Cerebellar nuclear complex (tissue), 1 donor: ENCODE data around the gene TSPAN10.
A peak's percentile ranks its signal among the peaks of the same experiment; 100 is the strongest.
"Not testable (repeated sequence)": the region's sequence is repeated elsewhere in the genome, so short reads cannot be mapped to it uniquely, and the experiment has no call there.

ENCODE experiments used
- DNase-seq, 2 experiments: peaks; one replicate each; lab custom pipeline; 2025; lab: John Stamatoyannopoulos, UW

The TSPAN10 gene

DNA sequence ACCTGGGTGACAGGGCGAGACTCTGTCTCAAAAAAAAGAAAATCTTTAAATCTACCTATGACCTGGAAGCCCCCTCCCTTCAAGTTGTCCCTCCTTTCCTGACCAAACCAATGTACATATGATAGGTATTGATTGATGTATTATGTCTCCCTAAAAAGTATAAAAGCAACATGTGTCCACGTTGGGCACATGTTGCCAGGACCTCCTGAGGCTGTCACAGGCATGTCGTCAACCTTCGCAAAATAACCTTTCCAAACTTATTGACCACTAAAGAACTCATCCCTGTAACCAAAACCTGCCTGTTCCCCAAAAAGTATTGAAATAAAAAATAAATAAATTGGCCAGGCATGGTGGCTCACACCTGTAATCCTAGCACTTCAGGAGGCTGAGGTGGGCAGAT is 25.0 kb downstream of the TSPAN10 start:
- no peak for DNase-seq

GRCh38 chr17:81664051-81664470 is 27.1 kb downstream of the TSPAN10 start:
- no peak for DNase-seq

DNA sequence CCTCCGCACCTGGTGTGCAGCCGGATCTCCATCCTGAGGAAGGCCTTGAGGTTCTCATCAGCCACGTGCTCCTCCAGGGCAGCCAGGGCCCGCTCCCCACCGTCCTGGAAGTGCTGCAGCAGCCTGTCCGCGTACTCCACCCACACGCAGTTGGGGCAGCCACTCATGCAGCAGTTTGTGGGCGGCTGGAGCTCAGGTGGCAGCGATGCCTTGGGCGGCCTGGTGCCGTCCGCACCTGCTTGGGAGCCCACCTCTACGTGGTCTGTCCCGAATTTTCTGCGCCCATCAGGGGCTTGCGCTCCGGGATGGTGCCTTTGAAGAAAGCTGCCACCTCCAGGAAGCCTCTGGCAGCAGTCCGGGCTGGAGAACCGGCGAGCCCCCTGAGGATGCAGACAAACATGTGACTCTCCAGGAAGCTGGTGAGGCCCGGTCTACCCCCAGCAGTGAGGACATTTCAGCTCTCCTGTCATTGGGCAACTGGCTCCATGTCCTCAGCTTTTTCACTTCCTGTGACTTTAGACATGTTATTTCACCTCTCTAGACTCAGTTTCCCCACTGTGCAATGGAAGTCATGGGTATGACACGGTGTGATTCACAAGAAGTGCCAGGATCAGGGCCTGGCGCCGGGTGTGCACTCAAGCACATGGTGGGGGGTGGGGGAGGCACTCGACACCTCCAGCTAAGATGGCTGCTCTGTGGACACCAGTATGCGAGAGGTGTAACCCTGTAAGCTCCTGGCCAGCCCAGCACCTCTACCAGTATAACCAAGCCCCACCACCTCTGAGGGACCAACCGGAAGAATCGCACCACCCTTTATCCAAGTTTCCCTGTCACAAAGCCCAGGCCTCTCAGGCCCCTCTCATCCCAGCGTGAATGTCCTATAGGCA is 28.5 kb downstream of the TSPAN10 start:
- DNase-seq, result no peak

- no peak for DNase-seq
Observed at GRCh38 chr17:81666092-81666341, 29.0 kb downstream of the TSPAN10 start.

- DNase-seq, result peak in 1 of 2 experiments; percentile 90
Observed at GRCh38 chr17:81666342-81667191, 29.6 kb downstream of the TSPAN10 start, which contains the start of the genes CCDC137 and OXLD1. TSS of gene CCDC137 (plus strand) at chr17:81666737. CDS start at chr17:81666767, 30 bp downstream. TSS of gene OXLD1 (minus strand) at chr17:81666605. CDS start at chr17:81666577, 28 bp downstream.

DNA sequence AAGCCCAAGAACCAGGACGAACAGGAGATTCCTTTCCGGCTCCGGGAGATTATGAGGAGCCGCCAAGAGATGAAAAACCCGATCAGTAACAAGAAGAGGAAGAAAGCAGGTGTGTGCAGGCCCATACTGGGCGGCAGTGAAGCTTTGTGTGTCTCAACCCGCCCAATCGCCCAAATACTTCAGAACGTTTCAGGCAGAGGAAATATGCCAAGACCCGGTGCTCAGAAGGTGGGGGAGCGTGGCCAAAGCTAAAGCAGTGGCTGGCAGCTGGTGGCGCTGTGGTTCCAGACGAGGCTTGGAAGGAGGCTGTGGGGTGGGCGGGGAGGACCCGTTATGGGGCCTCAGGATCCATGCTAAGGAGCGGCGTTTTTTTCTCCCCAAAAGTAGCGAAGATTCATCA is 30.8 kb downstream of the TSPAN10 start:
- no peak for DNase-seq

DNA sequence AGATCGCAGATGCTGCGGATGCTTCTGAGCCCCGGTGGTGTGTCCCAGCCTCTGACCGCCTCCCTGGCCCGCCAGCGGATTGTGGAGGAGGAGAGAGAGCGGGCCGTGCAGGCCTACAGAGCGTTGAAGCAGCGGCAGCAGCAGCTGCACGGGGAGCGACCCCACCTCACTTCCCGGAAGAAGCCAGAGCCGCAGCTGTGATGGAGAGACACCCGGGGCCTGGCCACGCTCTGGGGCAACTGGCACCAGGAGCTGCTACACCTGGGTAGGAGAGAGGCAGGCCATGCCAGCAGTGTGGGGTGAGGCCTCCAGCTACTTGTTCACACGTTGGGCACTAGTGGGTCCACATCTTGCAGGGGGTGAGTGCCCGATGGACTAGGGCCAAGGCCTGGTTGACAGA is 35.5 kb downstream of the TSPAN10 start:
- no peak for DNase-seq

- no peak for DNase-seq
Observed at GRCh38 chr17:81672954-81673353, 36.0 kb downstream of the TSPAN10 start.

- DNase-seq, result no peak
Observed at GRCh38 chr17:81673561-81674258, 36.7 kb downstream of the TSPAN10 start.

- not testable (repeated sequence) for DNase-seq
Observed at GRCh38 chr17:81675515-81676221, 38.7 kb downstream of the TSPAN10 start.

DNA sequence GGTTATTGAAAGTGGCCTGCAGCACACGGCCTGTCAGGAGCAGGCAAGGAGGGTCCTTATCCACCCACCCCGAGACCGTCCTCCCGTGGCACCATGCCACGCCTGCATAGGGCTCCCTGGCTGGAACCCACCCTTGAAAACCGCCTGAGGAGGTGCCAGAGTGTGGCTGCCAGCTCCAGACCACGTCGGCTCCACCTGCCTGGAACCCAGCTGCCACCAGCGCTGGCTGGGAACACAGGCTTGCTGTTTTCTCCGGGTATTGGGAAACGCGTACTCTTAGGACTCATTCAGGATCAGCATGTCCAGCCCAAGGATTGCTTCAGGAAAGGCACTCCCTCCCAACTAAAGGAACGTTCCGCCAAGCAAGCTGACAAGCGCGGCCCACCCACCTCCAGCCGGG is 39.9 kb downstream of the TSPAN10 start:
- DNase-seq, result no peak

DNA sequence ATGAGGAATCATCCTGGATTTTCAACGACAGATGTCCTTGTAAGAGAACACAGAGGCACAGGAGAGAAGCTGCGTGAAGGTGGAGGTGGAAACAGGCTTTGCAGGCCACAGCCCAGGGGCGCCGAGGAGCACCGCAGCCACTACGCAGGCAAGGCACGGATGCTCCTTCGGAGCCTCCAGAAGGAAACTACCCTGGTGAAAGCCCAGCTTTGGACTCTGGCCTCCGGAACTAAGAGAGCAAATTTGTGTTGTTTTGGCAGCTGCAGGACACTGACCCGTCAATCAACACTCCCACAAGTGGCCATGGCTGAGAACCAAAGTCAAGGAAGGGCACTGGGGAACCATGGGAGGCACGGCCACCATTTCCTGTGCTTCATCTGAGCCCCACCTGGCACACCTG is 43.2 kb downstream of the TSPAN10 start:
- no peak for DNase-seq

GRCh38 chr17:81681672-81682071 is 44.7 kb downstream of the TSPAN10 start:
- no peak for DNase-seq

DNA sequence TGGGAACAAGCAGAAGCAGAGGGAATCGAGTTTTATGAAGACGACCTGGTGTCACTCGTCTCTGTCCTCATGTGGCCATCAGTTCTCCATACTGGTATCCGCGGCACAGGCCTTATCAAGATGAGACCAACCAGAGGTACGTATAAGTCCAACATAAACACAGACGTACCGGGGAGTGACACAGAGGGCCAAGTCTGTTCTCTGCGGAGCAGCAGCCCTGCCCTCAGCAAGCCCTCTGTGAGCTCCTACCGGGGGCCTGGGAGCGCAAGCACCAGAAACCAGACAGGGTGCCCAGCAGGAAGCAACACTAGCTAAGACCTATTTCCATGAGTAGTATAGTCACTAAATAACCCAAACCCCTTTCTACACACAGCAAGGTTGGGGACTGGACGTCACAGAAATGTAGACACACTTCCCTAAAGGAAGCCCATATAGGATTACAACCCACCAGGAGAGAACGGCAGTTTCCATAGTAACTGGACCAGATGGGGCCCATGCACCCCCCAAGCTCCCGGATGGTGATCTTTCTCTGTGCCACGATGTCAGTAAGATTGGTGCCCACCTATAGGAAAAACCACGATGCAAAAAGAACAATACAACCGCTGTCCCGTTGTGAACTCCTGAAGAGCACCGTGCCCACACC is 45.7 kb downstream of the TSPAN10 start:
- DNase-seq, result no peak

DNA sequence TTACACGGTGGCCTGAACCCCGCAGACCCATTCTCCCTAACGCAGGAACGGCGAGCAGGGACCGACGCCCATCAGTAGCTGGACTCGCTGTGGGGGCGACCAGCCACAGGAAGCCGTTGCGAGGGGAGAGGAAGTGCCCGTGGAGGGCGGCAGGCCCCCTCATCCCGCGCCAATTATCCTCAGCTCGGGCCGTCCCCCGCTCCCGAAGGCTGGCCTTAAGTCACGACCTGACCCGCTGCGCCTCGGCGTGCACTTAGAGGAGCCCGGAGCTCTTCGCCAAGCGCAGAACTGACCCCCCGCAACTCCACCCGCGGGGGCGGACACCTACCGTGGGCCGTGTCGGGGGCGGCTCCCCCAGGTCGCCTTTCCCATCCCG is 46.2 kb downstream of the TSPAN10 start:
- no peak for DNase-seq

DNA sequence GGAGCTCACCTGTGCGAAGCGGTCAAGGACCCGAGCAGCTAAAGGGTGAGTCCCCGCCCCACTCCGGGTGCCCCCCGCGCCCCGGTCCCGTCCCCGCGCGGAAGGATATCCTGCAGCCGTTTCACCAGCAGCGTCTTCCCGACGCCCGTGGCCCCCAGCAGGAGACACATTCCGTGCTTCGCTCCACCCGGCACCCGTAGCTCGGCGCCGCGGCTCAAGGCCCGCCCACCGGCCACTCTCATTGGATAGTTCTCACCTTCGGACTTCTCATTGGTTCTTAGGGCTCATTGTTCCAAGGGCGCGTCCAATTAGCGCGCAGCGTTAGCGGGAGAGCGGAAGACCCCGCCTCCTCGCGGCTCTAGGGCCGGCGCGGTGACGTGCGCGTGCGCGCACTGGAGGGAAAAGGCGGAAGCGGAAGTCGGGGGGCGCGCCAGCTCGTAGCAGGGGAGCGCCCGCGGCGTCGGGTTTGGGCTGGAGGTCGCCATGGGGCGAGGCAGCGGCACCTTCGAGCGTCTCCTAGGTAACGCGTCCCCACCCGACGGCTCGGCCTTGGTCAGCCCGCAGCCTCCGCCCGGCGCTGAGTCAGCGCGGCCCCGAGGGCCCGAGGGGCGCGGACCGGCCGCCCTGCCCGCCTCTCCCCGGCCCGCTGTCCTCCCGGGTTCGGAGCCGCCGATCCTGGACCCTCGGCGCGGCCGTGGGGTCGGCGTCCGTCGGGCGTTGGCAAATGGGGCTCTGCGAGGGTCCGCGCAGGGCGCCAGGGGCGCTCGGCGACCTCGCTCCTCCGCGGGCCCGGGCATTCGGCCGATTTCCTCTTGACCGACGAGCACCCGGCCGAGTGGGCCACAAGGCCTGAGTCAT is 46.8 kb downstream of the TSPAN10 start, which contains the start of the genes ARL16 and HGS:
Gene ARL16, minus strand, starts transcription at position 214 of the 858 bp plus-strand sequence. Its CDS starts 44 bp downstream, at position 170.
Gene HGS, plus strand, starts transcription at position 428 of the 858 bp plus-strand sequence. Its CDS starts 56 bp downstream, at position 484.
- peak; percentile 61 to 85 for DNase-seq

DNA sequence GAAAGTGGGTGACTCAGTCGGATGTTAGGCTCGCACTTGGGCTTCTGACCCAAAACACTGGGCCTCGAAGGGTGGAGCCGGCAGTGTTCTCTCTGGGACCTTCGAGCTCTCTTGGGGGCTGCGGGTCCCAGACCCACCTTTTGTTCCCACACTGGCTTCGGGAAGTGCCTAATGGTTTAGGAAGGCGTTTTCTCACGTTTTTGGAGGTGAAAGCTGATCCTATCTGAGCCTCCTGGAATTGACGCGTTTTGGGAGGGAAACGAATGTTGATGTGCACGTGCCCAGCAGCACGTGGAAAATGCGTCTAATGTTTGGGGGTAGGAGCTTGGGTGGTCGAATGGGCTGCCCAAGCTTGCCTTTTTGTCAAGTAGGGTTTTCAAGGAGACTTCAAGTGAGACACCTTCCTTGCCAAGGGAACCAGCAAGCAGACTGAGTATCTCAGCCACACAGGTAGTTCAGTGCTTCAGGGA is 47.5 kb downstream of the TSPAN10 start:
- DNase-seq, result no peak

- no peak for DNase-seq
Observed at GRCh38 chr17:81685108-81685507, 48.1 kb downstream of the TSPAN10 start.

DNA sequence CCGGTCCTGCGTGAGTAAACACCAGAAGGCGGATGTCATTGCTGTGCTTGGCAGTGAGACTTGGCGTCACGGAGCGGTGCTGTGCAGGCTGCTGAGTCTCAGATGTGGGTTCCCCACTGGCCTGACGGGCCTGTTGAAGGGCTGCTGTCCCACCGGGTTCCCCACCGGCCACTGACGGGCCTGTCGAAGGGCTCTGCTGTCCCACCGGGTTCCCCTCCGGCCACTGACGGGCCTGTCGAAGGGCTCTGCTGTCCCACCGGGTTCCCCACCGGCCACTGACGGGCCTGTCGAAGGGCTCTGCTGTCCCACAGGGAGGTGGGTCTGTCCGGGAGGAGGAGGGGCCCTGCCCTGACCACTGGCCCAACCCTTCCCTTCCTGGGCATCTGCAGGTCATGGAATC is 49.6 kb downstream of the TSPAN10 start:
- no peak for DNase-seq
